Glutamatergic neuron (in vitro differentiated cells): ENCODE data around the gene FHIT. TPM values are rescaled to one million over a fixed set of nuclear protein-coding genes. Genes with fewer than 3 reads are reported as not detected.

ENCODE experiments used
- DNase-seq: peaks from one replicate; pipeline ENCODE4 v3.0.0; 2022
- H3K27ac Mint-ChIP-seq: one replicate; pipeline ENCODE4 v1.8.0; 2020; ENCODE audit warnings: mild to moderate bottlenecking, mixed read lengths, inconsistent platforms; ENCODE audit not compliant: unreplicated experiment
- H3K27me3 Mint-ChIP-seq: one replicate; pipeline ENCODE4 v1.8.0; 2020; ENCODE audit warnings: mild to moderate bottlenecking, moderate library complexity, mixed read lengths, inconsistent platforms; ENCODE audit not compliant: unreplicated experiment
- H3K36me3 Mint-ChIP-seq: one replicate; pipeline ENCODE4 v1.8.0; 2020; ENCODE audit warnings: mild to moderate bottlenecking, mixed read lengths, inconsistent platforms; ENCODE audit not compliant: unreplicated experiment
- H3K4me1 Mint-ChIP-seq: one replicate; pipeline ENCODE4 v1.8.0; 2020; ENCODE audit warnings: mild to moderate bottlenecking, low read depth, mixed read lengths, inconsistent platforms; ENCODE audit not compliant: unreplicated experiment
- H3K4me3 Mint-ChIP-seq: one replicate; pipeline ENCODE4 v1.8.0; 2020; ENCODE audit warnings: mild to moderate bottlenecking, mixed read lengths, inconsistent platforms; ENCODE audit not compliant: unreplicated experiment
- H3K9me3 Mint-ChIP-seq: one replicate; pipeline ENCODE4 v1.8.0; 2020; ENCODE audit warnings: mild to moderate bottlenecking, moderate library complexity, mixed read lengths, inconsistent platforms; ENCODE audit not compliant: unreplicated experiment
- CTCF ChIP-seq: fragments of 200-600 bp; sonication (generic); IDR thresholded peaks from one replicate; pipeline ENCODE4 v1.5.0; 2021; ENCODE audit not compliant: partially characterized antibody, unreplicated experiment
- total RNA-seq: library from RNA; stranded (reverse); fragmentation: NEBNext Ultra II Directional; extraction: Animal tissue kit (Norgen Biotek cat#: 25700); gene quantifications from one replicate; pipeline ENCODE4 v1.2.1, GENCODE V29; 2021; ENCODE audit not compliant: unreplicated experiment

Gene FHIT
- total RNA-seq, 1 donor from 2014 or later, result 15.2 TPM

GRCh38 chr3:61040618-61041017, 210.6 kb downstream of the FHIT start:
- H3K4me1 Mint-ChIP-seq, result no peaks in the 10 kb centered on the region

GRCh38 chr3:61035573-61035972, 215.7 kb downstream of the FHIT start:
- no peak overlapping the region for H3K27ac Mint-ChIP-seq
- no peak overlapping the region for H3K4me3 Mint-ChIP-seq
- TF ChIP-seq CTCF, result no peak
- no peaks in the 10 kb centered on the region for H3K4me1 Mint-ChIP-seq
- H3K27me3 Mint-ChIP-seq, result no peaks in the 10 kb centered on the region
- no peaks in the 10 kb centered on the region for H3K9me3 Mint-ChIP-seq
- DNase-seq, result no peak
- H3K36me3 Mint-ChIP-seq, result no peaks in the 10 kb centered on the region

More at GRCh38 chr3:61040618-61041017, 210.6 kb downstream of the FHIT start:
- Mint-ChIP-seq H3K36me3 (no peaks in the 10 kb centered on the region), H3K27me3 (no peaks in the 10 kb centered on the region), H3K9me3 (peaks cover 2% of the 10 kb centered on the region), H3K4me3 (no peak overlapping the region), H3K27ac (no peak overlapping the region)
- no peak for DNase-seq
- TF ChIP-seq CTCF, result no peak

- H3K36me3 Mint-ChIP-seq, result no peaks in the 10 kb centered on the region
- no peaks in the 10 kb centered on the region for H3K4me1 Mint-ChIP-seq
These were observed 218.3 kb downstream of the FHIT start for GRCh38 chr3:61032991-61033390.

GRCh38 chr3:61031503-61031902, 219.7 kb downstream of the FHIT start:
- no peaks in the 10 kb centered on the region for H3K9me3 Mint-ChIP-seq
- no peaks in the 10 kb centered on the region for H3K36me3 Mint-ChIP-seq
- TF ChIP-seq CTCF, result no peak
- no peak overlapping the region for H3K4me3 Mint-ChIP-seq
- no peaks in the 10 kb centered on the region for H3K4me1 Mint-ChIP-seq
- no peaks in the 10 kb centered on the region for H3K27me3 Mint-ChIP-seq
- H3K27ac Mint-ChIP-seq, result no peak overlapping the region
- no peak for DNase-seq

More at GRCh38 chr3:61032991-61033390, 218.3 kb downstream of the FHIT start:
- TF ChIP-seq CTCF, result no peak
- Mint-ChIP-seq H3K27ac (no peak overlapping the region), H3K27me3 (no peaks in the 10 kb centered on the region), H3K9me3 (no peaks in the 10 kb centered on the region), H3K4me3 (no peak overlapping the region)
- DNase-seq, result no peak

GRCh38 chr3:61030469-61031035, 220.7 kb downstream of the FHIT start:
- H3K4me1 Mint-ChIP-seq, result no peaks in the 10 kb centered on the region
- no peak overlapping the region for H3K4me3 Mint-ChIP-seq
- no peaks in the 10 kb centered on the region for H3K36me3 Mint-ChIP-seq
- no peak for DNase-seq
- TF ChIP-seq CTCF, result no peak
- no peaks in the 10 kb centered on the region for H3K9me3 Mint-ChIP-seq
- no peaks in the 10 kb centered on the region for H3K27me3 Mint-ChIP-seq
- no peak overlapping the region for H3K27ac Mint-ChIP-seq
